GM23338 (cell line): ENCODE measurements around the gene GPRC5C. TPM values are rescaled to one million over a fixed set of nuclear protein-coding genes. Genes with fewer than 3 reads are reported as not detected.
A peak's percentile ranks its signal among the peaks of the same experiment; 100 is the strongest.

ENCODE experiments used
- ATAC-seq: fragments of 200-7000 bp; cut with Tn5 transposase; 3 replicates; pipeline ENCODE4 v1.9.1; 2020
- DNase-seq: peaks from one replicate; pipeline ENCODE4 v3.0.0-alpha.2; 2015; ENCODE audit warnings: low spot score
- H2AFZ ChIP-seq: fragments of 200-600 bp; sonication (generic); 2 replicates; pipeline ENCODE4 v1.8.0; 2016; ENCODE audit warnings: antibody characterized with exemption, mild to moderate bottlenecking, moderate library complexity
- H3F3A ChIP-seq: fragments of 200-600 bp; sonication (generic); replicated peaks from 2 replicates; pipeline ENCODE4 v1.8.0; 2017; ENCODE audit warnings: antibody characterized with exemption, mixed run types, low read depth
- H3K27ac ChIP-seq: fragments of 200-600 bp; sonication (generic); 2 replicates; pipeline ENCODE4 v1.6.1; 2016; ENCODE audit warnings: low read depth
- H3K27me3 ChIP-seq: fragments of 200-600 bp; sonication (generic); 2 replicates; pipeline ENCODE4 v1.8.0; 2016; ENCODE audit warnings: mild to moderate bottlenecking, mixed run types, moderate library complexity; ENCODE audit not compliant: insufficient read depth
- H3K36me3 ChIP-seq: fragments of 200-600 bp; sonication (generic); 2 replicates; pipeline ENCODE4 v1.8.0; 2016; ENCODE audit warnings: mild to moderate bottlenecking; ENCODE audit not compliant: insufficient read depth
- H3K4me1 ChIP-seq: fragments of 200-600 bp; sonication (generic); 2 replicates; pipeline ENCODE4 v1.8.0; 2016; ENCODE audit warnings: mild to moderate bottlenecking, moderate library complexity; ENCODE audit not compliant: insufficient read depth
- H3K4me2 ChIP-seq: fragments of 200-600 bp; sonication (generic); 2 replicates; pipeline ENCODE4 v1.7.1; 2017; ENCODE audit warnings: mixed run types
- H3K4me3 ChIP-seq: fragments of 200-600 bp; sonication (generic); 2 replicates; pipeline ENCODE4 v1.6.1; 2016; ENCODE audit warnings: mixed run types
- H3K79me2 ChIP-seq: fragments of 200-600 bp; sonication (generic); replicated peaks from 2 replicates; pipeline ENCODE4 v1.8.0; 2017; ENCODE audit warnings: mild to moderate bottlenecking; ENCODE audit not compliant: insufficient read depth
- H3K9me2 ChIP-seq: fragments of 200-600 bp; sonication (generic); 2 replicates; pipeline ENCODE4 v1.8.0; 2017; ENCODE audit not compliant: insufficient read depth
- H4K20me1 ChIP-seq: fragments of 200-600 bp; sonication (generic); replicated peaks from 2 replicates; pipeline ENCODE4 v1.8.0; 2017; ENCODE audit warnings: mild to moderate bottlenecking; ENCODE audit not compliant: insufficient read depth
- H3K27ac Mint-ChIP-seq: 2 replicates; pipeline ENCODE4 v1.8.0; 2020; ENCODE audit warnings: inconsistent platforms, mild to moderate bottlenecking, moderate library complexity, mixed read lengths
- H3K27me3 Mint-ChIP-seq: 3 replicates; pipeline ENCODE4 v1.8.0; 2022; ENCODE audit warnings: low read depth, mild to moderate bottlenecking, moderate library complexity, mixed read lengths, inconsistent platforms; ENCODE audit not compliant: insufficient read depth, poor library complexity
- H3K36me3 Mint-ChIP-seq: 3 replicates; pipeline ENCODE4 v1.8.0; 2021; ENCODE audit warnings: low read depth, mild to moderate bottlenecking, inconsistent platforms, moderate library complexity, mixed read lengths
- H3K4me1 Mint-ChIP-seq: 3 replicates; pipeline ENCODE4 v1.8.0; 2020; ENCODE audit warnings: mild to moderate bottlenecking, inconsistent platforms, mixed read lengths
- H3K4me3 Mint-ChIP-seq: 3 replicates; pipeline ENCODE4 v1.8.0; 2021; ENCODE audit warnings: moderate library complexity, mild to moderate bottlenecking, inconsistent platforms, mixed read lengths
- H3K9me3 Mint-ChIP-seq: 3 replicates; pipeline ENCODE4 v1.8.0; 2020; ENCODE audit warnings: moderate library complexity, mild to moderate bottlenecking, inconsistent platforms, mixed read lengths
- CREB1 ChIP-seq: fragments of 250-450 bp; sonication (Bioruptor Pico); IDR thresholded peaks from 2 replicates; pipeline ENCODE4 v1.5.0; 2020; ENCODE audit warnings: low read depth, mild to moderate bottlenecking, moderate library complexity
- CTCF ChIP-seq, 2 experiments: fragments of 200-600 bp in 1 of 2; sonication (generic) in 1 of 2; conservative IDR thresholded peaks; 2 replicates each; pipeline versions ENCODE4 v1.5.1 to v1.6.1; 2016 to 2017; ENCODE audit warnings: antibody characterized with exemption in 2 of 2, low read depth in 2 of 2, mild to moderate bottlenecking in 2 of 2, moderate library complexity in 1 of 2
- ETS1 ChIP-seq: IDR thresholded peaks from 2 replicates; pipeline ENCODE4 v1.6.1; 2016; ENCODE audit warnings: antibody characterized with exemption
- EZH2 ChIP-seq: fragments of 200-600 bp; sonication (generic); IDR thresholded peaks from one replicate; pipeline ENCODE4 v1.8.0; 2017; ENCODE audit warnings: antibody characterized with exemption, mild to moderate bottlenecking, low read depth; ENCODE audit not compliant: unreplicated experiment
- EZH2phosphoT487 ChIP-seq: fragments of 200-600 bp; sonication (generic); IDR thresholded peaks from one replicate; pipeline ENCODE4 v1.8.1; 2018; ENCODE audit warnings: antibody characterized with exemption; ENCODE audit not compliant: unreplicated experiment
- JUNB ChIP-seq: IDR thresholded peaks from one replicate; pipeline ENCODE4 v1.6.1; 2016; ENCODE audit warnings: antibody characterized with exemption; ENCODE audit not compliant: unreplicated experiment
- NANOG ChIP-seq: IDR thresholded peaks from 2 replicates; pipeline ENCODE4 v1.6.1; 2016; ENCODE audit warnings: antibody characterized with exemption, borderline replicate concordance
- POLR2AphosphoS5 ChIP-seq: IDR thresholded peaks from 2 replicates; pipeline ENCODE4 v1.6.1; 2016; ENCODE audit warnings: antibody characterized with exemption, low read depth
- REST ChIP-seq: IDR thresholded peaks from one replicate; pipeline ENCODE4 v1.6.1; 2018; ENCODE audit warnings: antibody characterized with exemption; ENCODE audit not compliant: unreplicated experiment
- STAT1 ChIP-seq: IDR thresholded peaks from one replicate; pipeline ENCODE4 v1.6.1; 2016; ENCODE audit warnings: antibody characterized with exemption; ENCODE audit not compliant: unreplicated experiment
- ZNF114 ChIP-seq: fragments of 250-450 bp; sonication (Bioruptor Pico); IDR thresholded peaks from 2 replicates; pipeline ENCODE4 v1.5.0; 2020; ENCODE audit warnings: mild to moderate bottlenecking, moderate library complexity
- ZNF331 ChIP-seq: fragments of 250-450 bp; sonication (Bioruptor Pico); IDR thresholded peaks from 2 replicates; pipeline ENCODE4 v1.5.0; 2020; ENCODE audit warnings: low read depth, mild to moderate bottlenecking, moderate library complexity
- ZNF462 ChIP-seq: fragments of 250-450 bp; sonication (Bioruptor Pico); IDR thresholded peaks from 2 replicates; pipeline ENCODE4 v1.5.0; 2020; ENCODE audit warnings: mild to moderate bottlenecking, moderate library complexity
- polyA plus RNA-seq: library from polyadenylated mRNA; unstranded; fragments of >200 nt; fragmentation: Nextera tagmentation; extraction: Ambion mirVana; gene quantifications from 2 replicates; pipeline ENCODE4 v1.2.1, GENCODE V29; 2016
- total RNA-seq: library from RNA; depleted of rRNA; stranded (reverse); fragments of >200 nt; shearing (Covaris generic); gene quantifications from 2 replicates; pipeline ENCODE4 v1.2.3, GENCODE V29; 2014

Gene GPRC5C
- total and polyA plus RNA-seq, 2 experiments from 2014 or later, result 9.0 to 22.4 TPM

- Histone ChIP-seq H3K9me2 (no peaks in the 10 kb centered on the region), H2AFZ (no peak overlapping the region), H3K27me3 (peaks cover 27% of the 10 kb centered on the region), H3K36me3 (no peaks in the 10 kb centered on the region), H3K79me2 (no peaks in the 10 kb centered on the region), H3F3A (0 out of 2 replicates have a peak, but pooled peaks cover 9% of the 10 kb centered on the region), H4K20me1 (no peaks in the 10 kb centered on the region), H3K27ac (no peak overlapping the region), H3K4me2 (peak overlapping the region; percentile 51; the same call in 1 of the 2 replicates), H3K4me3 (no peak overlapping the region), H3K4me1 (peaks cover 22% of the 10 kb centered on the region)
- TF ChIP-seq REST (no peak), ZNF462 (CRISPR knock-in tag) (no peak), EZH2 (no peak), JUNB (no peak), NANOG (no peak), POLR2AphosphoS5 (no peak), ETS1 (no peak), STAT1 (no peak), ZNF114 (CRISPR knock-in tag) (no peak), CTCF (conservative IDR thresholded peaks at IDR 0.05; ENCODE audit: low read depth in 2 of 2) (no peak), CREB1 (no peak), ZNF331 (CRISPR knock-in tag) (no peak), EZH2phosphoT487 (no peak)
- Mint-ChIP-seq H3K27ac (no peak overlapping the region), H3K4me3 (no peak overlapping the region), H3K27me3 (peaks cover 33% of the 10 kb centered on the region), H3K9me3 (0 out of 3 replicates have a peak, but pooled peaks cover 2% of the 10 kb centered on the region), H3K4me1 (peaks cover 31% of the 10 kb centered on the region), H3K36me3 (no peaks in the 10 kb centered on the region; the same call in 2 of the 3 replicates)
- ATAC-seq (no peak), DNase-seq (no peak)
These were observed 4.1 kb upstream of the GPRC5C start for GRCh38 chr17:74427763-74428153.
